Measurements from ENCODE around the gene PRMT7.

Gene PRMT7, protein sequence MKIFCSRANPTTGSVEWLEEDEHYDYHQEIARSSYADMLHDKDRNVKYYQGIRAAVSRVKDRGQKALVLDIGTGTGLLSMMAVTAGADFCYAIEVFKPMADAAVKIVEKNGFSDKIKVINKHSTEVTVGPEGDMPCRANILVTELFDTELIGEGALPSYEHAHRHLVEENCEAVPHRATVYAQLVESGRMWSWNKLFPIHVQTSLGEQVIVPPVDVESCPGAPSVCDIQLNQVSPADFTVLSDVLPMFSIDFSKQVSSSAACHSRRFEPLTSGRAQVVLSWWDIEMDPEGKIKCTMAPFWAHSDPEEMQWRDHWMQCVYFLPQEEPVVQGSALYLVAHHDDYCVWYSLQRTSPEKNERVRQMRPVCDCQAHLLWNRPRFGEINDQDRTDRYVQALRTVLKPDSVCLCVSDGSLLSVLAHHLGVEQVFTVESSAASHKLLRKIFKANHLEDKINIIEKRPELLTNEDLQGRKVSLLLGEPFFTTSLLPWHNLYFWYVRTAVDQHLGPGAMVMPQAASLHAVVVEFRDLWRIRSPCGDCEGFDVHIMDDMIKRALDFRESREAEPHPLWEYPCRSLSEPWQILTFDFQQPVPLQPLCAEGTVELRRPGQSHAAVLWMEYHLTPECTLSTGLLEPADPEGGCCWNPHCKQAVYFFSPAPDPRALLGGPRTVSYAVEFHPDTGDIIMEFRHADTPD

DNA sequence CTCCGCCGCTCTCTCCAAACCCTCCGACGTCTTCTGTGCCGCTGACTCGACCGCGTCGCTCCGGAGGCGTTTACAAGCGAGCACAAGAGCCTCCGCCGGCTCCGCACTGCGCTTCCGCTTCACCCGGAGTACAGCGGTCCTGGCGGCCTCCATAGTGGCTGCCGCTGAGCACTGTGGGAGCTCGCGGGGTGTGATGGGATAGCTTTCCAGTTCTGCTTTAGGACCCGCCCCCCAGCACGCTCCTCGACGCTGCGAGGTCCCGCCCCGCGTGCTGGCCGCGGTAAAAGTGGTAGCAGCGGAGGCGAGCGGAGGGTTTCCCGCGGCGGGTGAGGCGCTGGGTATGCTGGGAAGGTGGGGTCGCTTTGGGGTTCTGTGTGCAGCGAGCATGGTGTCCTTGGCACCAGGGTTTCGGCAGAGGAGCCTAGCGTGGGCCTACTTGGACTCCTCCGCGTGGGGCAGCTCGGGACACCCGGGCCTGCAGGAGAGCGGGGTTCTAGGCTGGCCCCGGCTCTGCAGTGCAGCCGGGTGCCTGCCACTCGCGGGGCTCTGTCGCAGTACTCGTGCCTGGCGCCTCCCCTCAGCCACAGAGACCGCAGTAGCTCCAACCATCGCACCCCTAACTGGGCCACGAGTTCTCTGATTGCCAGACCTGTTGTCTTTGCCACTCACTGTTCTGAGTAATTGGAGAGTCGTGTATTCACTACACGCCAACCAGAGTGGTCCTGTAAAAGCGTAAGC is at the start of gene PRMT7, which contains the start of gene SLC7A6OS:
TSS of gene PRMT7 (plus strand) at position 246 of the 738 bp plus-strand sequence. CDS start 4,961 bp downstream, outside the sequence.
TSS of gene SLC7A6OS (minus strand) at position 173 of the 738 bp plus-strand sequence. CDS start at position 153, 20 bp downstream.
- Mint-ChIP-seq H3K27me3 (no peaks in the 10 kb centered on the region), H3K27ac (peak within 1 kb of the TSS; percentile 89 to 92), H3K9me3 (no peaks in the 10 kb centered on the region), H3K4me3 (peak within 1 kb of the TSS; percentile 88 to 98), H3K4me1 (peaks cover 52% of the 10 kb centered on the region)
- peak; percentile 99 for ATAC-seq
- DNase-seq: peak; percentile 89 to 93

DNA sequence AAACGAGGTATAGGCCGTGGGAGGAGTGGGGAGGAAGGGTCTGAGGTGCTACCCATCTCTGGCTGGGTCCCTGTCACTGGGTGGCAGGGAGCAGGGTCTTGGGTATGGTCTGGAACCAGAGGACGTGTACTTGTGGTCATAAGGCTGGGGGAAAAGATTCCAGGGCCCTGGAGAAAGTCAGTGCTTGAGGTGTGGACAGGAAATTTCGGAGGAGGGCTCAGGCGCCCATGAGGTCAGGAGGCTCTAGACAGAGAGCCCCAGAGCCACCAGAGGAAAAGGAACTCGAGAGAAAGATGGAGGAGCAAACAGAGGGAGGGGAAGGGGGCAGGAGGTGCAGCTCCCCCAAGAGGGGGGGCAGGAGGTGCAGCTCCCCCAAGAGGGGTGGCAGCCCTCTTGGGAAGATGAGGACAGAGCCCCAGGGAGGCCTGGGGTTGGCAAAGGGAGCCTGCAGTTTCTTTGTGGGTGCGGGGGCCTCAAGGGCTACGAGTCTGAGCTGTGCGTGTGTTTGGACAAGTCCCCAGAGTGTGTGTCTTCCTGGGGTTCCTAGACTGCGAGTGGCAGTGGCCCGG is 47.2 kb upstream of the PRMT7 start:
- Mint-ChIP-seq H3K27me3 (no peaks in the 10 kb centered on the region), H3K4me1 (peaks cover 60% of the 10 kb centered on the region), H3K9me3 (no peaks in the 10 kb centered on the region), H3K4me3 (peak overlapping the region; percentile 86 to 95), H3K27ac (peak overlapping the region; percentile 91 to 96)
- no peak for DNase-seq
- no peak for ATAC-seq

DNA sequence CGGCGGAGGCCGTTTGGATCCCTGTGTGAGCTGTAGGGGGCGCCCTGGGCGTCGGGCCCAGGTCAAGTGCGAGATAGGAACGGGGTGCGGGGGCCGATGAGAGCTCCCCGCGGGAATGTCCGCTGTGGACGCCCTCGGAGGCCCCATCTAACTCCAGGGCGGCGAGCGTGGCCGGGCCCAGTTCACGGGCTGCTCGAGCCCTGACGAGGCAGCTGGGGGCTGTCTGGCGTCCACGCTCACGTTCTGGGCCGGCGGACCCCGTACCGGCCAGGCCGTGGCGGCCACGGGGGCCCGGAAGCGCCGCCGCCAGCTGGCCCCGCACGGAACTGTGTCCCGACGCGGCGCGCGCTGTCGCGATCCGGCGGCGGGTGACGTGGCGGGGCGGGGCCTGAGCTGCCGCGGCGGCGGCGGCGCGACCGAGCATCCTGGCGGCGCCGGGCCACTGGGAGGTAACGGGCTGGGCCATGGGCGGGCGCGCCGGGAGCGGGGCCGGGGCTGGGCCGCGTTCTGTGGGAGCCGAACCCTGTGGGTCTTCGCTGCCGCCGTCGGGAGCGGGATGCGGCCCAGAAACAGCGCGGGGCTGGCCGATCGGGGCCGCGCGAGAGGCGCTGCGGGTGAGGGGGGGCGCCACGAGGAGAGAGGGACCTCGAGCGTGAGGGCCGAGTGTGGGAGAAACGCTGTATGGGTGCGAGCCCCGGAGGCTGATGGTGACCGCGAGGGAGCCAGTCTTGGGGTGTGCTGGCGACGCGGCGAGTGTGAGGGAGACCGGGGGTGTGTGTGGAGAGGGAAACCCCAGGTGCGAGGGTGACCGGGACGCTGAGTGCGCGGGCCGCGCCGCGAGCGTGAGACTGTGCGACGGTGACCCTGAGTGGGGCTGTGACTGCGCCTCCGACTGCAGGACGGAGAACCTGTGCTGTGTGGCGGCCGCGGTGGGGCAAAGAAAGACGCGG is 46.4 kb upstream of the PRMT7 start, which contains the start of gene SLC7A6:
TSS of gene SLC7A6 (plus strand) at position 399 of the 950 bp plus-strand sequence. CDS start 10,201 bp downstream, outside the sequence.
- no peaks in the 10 kb centered on the region for H3K27me3 Mint-ChIP-seq
- no peaks in the 10 kb centered on the region for H3K9me3 Mint-ChIP-seq
- peak; percentile 81 for ATAC-seq
- H3K27ac Mint-ChIP-seq: peak within 1 kb of the TSS; percentile 95 to 96
- H3K4me3 Mint-ChIP-seq: peak within 1 kb of the TSS; percentile 87 to 95
- peaks cover 67% of the 10 kb centered on the region for H3K4me1 Mint-ChIP-seq
- DNase-seq: peak; percentile 92

DNA sequence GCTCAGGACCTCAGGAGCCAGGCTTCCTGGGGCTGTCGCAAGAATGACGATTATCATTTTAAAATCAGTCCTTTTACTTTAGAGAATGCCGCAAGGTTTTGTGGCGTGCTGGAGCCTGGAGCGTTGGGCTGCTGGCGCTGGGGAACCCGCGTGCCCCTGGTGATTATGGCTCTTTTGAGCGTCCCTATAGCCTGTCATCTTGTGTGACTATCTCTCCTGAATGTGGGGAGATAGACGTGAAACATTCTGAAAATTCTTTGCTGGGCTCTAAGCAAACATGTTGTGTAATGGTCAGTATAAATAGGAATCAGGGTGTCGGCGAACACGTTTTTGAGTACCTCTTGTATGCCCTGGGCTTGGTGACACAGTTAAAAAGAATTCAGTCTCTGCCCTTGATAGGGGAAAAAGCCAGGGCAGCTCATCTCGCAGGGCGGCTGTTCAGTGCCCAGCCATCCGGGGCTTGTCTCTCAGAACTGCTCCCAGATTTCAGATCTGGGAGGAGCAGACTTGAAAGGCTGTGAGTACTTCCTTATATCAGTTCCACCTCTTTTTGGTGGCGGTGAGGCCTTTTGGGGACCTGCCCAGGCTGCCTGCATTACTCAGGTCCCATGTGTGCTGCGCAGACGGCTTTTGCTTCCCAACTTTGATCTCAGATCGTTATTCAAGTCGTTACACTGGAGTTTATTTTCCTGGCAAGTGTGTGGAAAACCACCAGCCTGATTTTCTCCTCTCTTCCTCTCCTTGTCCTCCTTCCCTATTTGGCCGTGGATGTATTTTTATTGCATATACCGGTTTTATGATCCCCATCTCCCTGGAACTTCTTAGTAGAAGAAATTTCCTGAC is 45.5 kb upstream of the PRMT7 start:
- H3K4me3 Mint-ChIP-seq: peak overlapping the region; percentile 87 to 95
- H3K4me1 Mint-ChIP-seq: peaks cover 76% of the 10 kb centered on the region
- H3K9me3 Mint-ChIP-seq: no peaks in the 10 kb centered on the region
- H3K27me3 Mint-ChIP-seq: no peaks in the 10 kb centered on the region
- peak overlapping the region; percentile 95 to 96 for H3K27ac Mint-ChIP-seq
- peak in 1 of 2 donors; percentile 52 for DNase-seq
- ATAC-seq: peak; percentile 18

DNA sequence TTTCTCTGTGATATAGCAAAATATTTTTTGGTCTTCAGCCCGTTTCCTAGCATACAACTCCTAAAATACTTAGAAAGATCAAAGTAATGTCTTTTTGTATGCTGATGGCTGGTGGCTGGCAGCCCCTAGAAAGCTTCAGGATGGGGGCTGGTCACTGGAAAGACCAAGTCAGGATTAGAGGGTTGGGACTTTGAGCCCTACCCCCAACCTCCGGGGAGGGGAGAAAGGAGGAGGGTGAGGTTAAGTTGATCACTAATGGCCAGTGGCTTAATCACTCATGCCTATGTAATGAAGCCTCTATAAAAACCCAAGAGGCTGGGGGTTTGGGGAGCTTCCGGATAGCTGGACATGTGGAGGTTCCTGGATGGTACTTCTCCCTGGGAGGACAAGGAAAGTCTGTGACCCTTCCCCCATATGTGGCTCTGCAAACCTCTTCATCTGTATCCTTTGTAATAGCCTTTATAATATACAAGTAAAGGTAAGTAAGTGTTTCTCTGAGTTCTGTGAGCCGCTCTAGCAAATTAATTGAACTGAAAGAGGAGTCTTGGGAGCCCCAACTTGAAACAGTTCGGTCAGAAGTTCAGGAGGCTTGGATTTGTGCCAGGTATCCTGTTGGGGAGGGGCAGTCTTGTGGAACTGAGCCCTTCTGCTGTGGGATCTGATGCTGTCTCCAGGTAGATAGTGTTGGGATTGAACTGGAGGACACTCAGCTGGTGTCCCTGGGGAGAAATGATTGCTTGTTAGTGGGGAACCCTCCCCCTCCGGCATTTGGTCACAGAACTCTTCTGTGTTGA is 43.0 kb upstream of the PRMT7 start:
- Mint-ChIP-seq H3K9me3 (no peaks in the 10 kb centered on the region), H3K4me3 (peak overlapping the region; percentile 70 to 78), H3K27ac (peak overlapping the region; percentile 65 to 77), H3K27me3 (no peaks in the 10 kb centered on the region), H3K4me1 (peaks cover 86% of the 10 kb centered on the region)
- no peak for DNase-seq
- ATAC-seq: no peak

DNA sequence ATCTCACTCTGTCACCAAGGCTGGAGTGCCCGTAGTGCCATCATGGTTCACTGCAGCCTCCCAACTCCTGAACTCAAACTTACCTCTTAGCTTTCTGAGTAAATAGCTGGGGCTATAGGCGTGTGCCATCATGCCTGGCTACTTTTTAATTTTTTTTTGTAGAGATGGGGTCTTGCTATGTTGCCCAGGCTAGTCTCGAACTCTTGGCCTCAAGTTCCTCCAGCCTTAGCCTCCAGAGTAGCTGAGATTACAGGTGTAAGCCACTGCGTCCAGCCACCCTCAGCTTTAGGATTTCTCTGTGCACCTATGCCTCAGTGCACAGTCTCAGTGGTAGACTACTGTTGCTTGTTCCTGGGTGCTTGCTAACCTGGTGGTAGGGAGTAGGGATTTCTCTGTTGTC is 41.0 kb upstream of the PRMT7 start:
- ATAC-seq: peak; percentile 47
- H3K4me1 Mint-ChIP-seq: peaks cover 94% of the 10 kb centered on the region
- no peaks in the 10 kb centered on the region for H3K9me3 Mint-ChIP-seq
- H3K27me3 Mint-ChIP-seq: no peaks in the 10 kb centered on the region
- no peak for DNase-seq
- peak overlapping the region; percentile 66 to 76 for H3K4me3 Mint-ChIP-seq
- H3K27ac Mint-ChIP-seq: peak overlapping the region; percentile 92 to 99

DNA sequence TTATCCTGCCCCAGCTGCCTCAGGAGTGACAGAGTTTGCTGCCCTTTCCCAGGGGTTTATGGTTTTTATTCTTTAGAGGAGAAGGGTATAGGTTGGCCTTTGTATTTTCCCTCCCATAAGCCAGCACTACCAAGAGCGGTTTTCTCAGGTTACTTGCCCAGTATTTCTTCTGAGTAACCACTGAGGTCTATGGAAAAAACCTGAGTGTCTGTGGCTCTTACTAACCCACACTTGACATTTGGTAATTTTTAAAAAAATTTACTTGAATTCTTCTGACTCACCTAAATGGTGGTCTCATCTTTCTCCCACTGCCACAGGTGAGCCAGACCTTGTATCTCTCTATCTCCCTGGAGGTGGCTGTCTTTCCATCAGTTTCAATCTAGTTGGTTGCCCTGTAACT is 40.5 kb upstream of the PRMT7 start:
- ATAC-seq (peak; percentile 80), DNase-seq (no peak)
- no peaks in the 10 kb centered on the region for H3K9me3 Mint-ChIP-seq
- peak overlapping the region; percentile 66 to 76 for H3K4me3 Mint-ChIP-seq
- H3K27ac Mint-ChIP-seq: peak overlapping the region; percentile 92 to 99
- no peaks in the 10 kb centered on the region for H3K27me3 Mint-ChIP-seq
- peaks cover 98% of the 10 kb centered on the region for H3K4me1 Mint-ChIP-seq

DNA sequence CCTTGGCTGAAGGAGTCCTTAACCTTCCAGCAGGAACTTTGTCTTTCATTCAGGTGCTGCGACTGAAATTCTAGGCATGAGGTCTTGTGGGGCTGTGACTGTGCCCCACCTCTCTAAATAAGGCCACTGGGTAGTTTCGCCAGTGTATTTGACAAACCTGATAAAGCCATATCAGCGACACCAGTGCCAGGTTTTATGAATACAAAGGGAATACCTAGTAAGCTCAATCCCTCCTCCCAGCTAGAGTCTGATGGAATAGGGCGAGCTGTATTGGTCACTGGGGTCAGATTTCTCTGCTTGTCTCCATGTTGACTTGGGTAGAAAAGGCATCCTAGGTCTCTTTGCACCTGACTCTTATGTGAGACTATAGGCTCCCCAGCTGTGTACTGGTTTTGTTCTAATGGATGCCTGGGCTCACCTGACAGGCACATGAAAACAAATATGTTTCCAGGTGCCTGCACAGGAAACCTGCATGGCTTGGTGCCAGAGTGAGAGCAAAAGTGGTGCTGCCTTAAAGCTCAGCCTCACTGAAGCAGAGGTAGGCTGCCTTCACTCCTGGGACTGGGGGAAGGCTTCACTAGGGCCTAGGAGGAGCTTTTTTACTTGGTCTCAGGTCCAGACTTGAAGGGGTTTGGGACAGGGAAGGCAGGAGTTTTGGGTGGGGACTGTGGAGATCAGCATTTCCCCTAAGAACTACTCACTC is 38.2 kb upstream of the PRMT7 start:
- no peak for ATAC-seq
- peak overlapping the region; percentile 67 to 80 for H3K4me3 Mint-ChIP-seq
- peak overlapping the region; percentile 66 to 86 for H3K27ac Mint-ChIP-seq
- no peaks in the 10 kb centered on the region for H3K27me3 Mint-ChIP-seq
- no peaks in the 10 kb centered on the region for H3K9me3 Mint-ChIP-seq
- H3K4me1 Mint-ChIP-seq: peaks cover 88% of the 10 kb centered on the region
- DNase-seq: no peak

DNA sequence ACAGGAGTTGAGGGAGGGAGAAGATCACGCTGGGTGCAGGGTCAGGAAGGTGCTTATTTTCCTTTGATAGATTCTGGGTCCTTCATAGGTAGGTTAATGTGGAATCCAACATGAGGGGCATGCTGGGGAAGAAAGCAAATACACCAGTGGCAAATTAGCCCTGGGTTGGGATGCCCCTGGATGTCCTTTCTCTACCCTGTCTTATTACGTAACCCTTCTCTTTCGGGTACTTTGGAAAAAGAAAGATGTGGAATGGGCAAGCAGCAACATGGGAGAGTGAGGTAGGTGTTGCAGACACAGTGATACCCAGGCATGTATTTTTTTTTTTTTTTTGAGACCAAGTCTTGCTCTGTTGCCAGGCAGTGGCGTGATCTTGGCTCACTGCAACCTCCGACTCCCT is 37.4 kb upstream of the PRMT7 start:
- ATAC-seq: no peak
- no peaks in the 10 kb centered on the region for H3K27me3 Mint-ChIP-seq
- peak overlapping the region; percentile 67 to 80 for H3K4me3 Mint-ChIP-seq
- no peak for DNase-seq
- H3K27ac Mint-ChIP-seq: peak overlapping the region; percentile 66 to 86
- peaks cover 80% of the 10 kb centered on the region for H3K4me1 Mint-ChIP-seq
- no peaks in the 10 kb centered on the region for H3K9me3 Mint-ChIP-seq

DNA sequence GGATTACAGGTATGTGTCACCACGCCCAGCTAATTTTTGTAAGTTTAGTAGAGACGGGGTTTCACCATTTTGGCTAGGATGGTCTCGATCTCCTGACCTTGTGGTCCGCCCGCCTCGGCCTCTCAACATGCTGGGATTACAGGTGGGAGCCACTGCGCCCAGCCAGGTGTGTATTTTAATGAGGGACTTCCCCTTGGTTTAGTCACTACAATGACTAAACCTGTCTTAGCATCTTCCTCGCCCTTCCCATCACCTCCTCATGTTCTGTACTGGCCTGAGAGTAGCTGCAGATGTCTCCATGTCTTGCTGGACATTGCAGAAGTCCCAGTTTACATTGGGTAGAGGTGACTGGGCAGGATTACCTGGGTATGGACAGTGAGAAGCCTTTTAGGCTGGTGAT is 36.9 kb upstream of the PRMT7 start:
- ATAC-seq (no peak), DNase-seq (no peak)
- Mint-ChIP-seq H3K27ac (peak overlapping the region; percentile 66 to 93), H3K27me3 (no peaks in the 10 kb centered on the region), H3K9me3 (no peaks in the 10 kb centered on the region), H3K4me3 (peak overlapping the region; percentile 49 to 80), H3K4me1 (peaks cover 77% of the 10 kb centered on the region)

DNA sequence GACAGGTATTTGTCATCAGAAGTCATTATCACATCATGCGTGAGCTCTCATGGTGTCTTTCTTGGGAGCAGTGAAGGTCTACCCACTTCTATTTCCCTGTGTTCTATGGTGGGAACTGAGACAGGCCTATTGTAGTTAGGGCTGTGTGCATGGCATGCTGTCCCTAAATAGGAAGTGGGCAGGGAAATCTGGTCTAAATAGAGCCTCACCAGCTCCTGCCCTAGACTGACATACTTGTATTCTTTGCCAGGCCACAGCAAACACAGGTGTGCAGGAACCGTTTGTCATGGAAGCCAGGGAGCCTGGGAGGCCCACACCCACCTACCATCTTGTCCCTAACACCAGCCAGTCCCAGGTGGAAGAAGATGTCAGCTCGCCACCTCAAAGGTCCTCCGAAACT is 36.4 kb upstream of the PRMT7 start:
- Mint-ChIP-seq H3K27me3 (no peaks in the 10 kb centered on the region), H3K27ac (peak overlapping the region; percentile 66 to 93), H3K4me3 (peak overlapping the region; percentile 64 to 80), H3K9me3 (no peaks in the 10 kb centered on the region), H3K4me1 (peaks cover 76% of the 10 kb centered on the region)
- ATAC-seq (no peak), DNase-seq (no peak)

DNA sequence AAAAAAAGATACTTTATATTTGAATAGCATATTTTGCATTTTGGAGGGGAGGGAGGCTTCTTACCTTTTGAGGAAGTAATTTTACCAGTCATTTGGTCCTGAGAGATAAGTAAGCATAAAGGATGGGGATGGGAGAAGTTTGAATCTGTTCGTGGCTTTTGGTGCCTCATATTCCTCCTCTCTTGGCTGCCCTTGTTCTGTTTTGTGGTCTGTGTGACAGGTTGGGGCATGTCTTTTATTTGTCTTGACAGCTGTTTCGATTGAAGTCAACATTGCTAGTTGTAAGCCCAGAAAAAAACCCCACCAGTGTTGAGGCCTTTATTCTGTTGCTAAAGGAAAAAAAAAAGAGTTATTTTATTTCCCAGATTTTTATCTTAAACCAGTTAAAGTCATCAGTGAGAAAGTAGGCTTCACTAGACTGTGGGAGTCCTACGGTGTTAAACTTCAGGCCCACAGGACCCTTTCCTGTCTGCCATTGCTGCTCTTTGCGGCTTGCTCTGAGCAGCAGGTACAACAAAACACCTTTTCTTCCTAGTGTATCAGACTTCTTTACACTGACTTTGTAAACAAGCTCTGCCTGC is 35.1 kb upstream of the PRMT7 start:
- DNase-seq: peak in 1 of 2 donors; percentile 59
- no peaks in the 10 kb centered on the region for H3K27me3 Mint-ChIP-seq

More for the DNA sequence above, 35.1 kb upstream of the PRMT7 start:
- ATAC-seq: peak; percentile 92
- Mint-ChIP-seq H3K9me3 (no peaks in the 10 kb centered on the region), H3K4me3 (peak overlapping the region; percentile 64 to 71), H3K27ac (peak overlapping the region; percentile 93 to 94), H3K4me1 (peaks cover 74% of the 10 kb centered on the region)

Data from stimulated activated naive CD8-positive, alpha-beta T cell treated with anti-CD3 and anti-CD28 coated beads, Interleukin-15, amount 100 ng/mL, for 72 hours (primary cell).